ENCODE results near the gene LRRC42. TPM values are rescaled to one million over a fixed set of nuclear protein-coding genes. Genes with fewer than 3 reads are reported as not detected.

LRRC42 gene
- polyA plus RNA-seq, 2 of the 4 experiments (the other 2 are of a cell fraction) = 29.7 to 35.1 TPM

DNA sequence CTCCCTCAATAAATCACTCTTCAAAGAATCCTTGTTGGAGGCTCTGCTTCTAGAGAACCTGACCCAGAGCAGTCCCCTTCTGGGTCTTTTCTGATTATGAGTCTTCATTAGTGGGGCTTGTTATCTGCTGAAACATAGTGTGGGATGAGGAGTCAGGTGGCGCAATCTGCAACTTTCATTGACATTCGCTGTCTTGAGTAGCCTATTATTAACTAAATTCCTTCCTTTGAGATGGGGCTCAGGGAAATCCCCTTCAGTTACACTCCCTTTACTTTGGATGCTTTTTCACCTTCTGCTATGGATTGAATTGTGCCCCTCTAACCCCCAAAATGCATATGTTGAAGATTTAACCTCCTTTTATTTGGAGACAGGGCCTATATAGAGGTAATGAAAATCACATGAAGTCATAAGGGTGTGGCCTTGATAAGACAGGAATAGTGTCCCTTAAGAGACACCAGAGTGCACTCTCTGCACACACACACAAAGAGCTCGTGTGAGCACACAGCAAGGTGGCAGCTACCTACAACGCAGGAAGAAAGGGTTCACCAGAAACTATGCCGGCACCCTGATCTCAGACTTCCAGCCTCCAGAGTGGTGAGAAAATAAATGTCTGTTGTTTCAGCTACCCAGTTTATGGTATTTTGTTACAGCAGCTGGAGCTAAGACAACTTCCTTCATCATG is 32.7 kb upstream of the LRRC42 start:
- Histone ChIP-seq H3K9me3 (no peaks in the 10 kb centered on the region), H3K27ac (no peak overlapping the region), H3K4me2 (no peak overlapping the region), H3K4me1 (peaks cover 5% of the 10 kb centered on the region; the same call in 1 of the 3 replicates), H3K4me3 (no peak overlapping the region)
- ChIA-PET CTCF (interaction anchor here (0.9 kb wide), 1 partner anchor 53 kb away, joined by 3 read pairs; no protein-coding TSS in a partner anchor), POLR2A (no interaction called here)
- FAIRE-seq (no peak), ATAC-seq (no peak), DNase-seq (ENCODE audit: low read depth in 1 of 2, low spot score in 1 of 2) (no peak)
- WGBS (ENCODE audit: missing lambda C conversion rate) = 89% methylated on average over 5 of the region's 5 CpGs
- TF ChIP-seq ZC3H11A (IDR thresholded peaks at IDR 0.05) (no peak), NFE2L2 (conservative IDR thresholded peaks at IDR 0.05; ENCODE audit: low read length) (no peak)

GRCh38 chr1:53918343-53918742 is 27.8 kb upstream of the LRRC42 start:
- ATAC-seq (no peak), DNase-seq (ENCODE audit: low read depth in 1 of 2, low spot score in 1 of 2) (no peak), FAIRE-seq (no peak)
- 88% methylated on average over 5 of the region's 5 CpGs for WGBS (ENCODE audit: missing lambda C conversion rate)
- TF ChIP-seq HMGXB4 (CRISPR knock-in tag; IDR thresholded peaks at IDR 0.05; ENCODE audit: borderline replicate concordance) = no peak
- no peak for TF ChIP-seq EHF (CRISPR knock-in tag; IDR thresholded peaks at IDR 0.05)
- TF ChIP-seq EHMT2 (IDR thresholded peaks at IDR 0.05; ENCODE audit: low read depth) = no peak
- TF ChIP-seq, protein P1, sequence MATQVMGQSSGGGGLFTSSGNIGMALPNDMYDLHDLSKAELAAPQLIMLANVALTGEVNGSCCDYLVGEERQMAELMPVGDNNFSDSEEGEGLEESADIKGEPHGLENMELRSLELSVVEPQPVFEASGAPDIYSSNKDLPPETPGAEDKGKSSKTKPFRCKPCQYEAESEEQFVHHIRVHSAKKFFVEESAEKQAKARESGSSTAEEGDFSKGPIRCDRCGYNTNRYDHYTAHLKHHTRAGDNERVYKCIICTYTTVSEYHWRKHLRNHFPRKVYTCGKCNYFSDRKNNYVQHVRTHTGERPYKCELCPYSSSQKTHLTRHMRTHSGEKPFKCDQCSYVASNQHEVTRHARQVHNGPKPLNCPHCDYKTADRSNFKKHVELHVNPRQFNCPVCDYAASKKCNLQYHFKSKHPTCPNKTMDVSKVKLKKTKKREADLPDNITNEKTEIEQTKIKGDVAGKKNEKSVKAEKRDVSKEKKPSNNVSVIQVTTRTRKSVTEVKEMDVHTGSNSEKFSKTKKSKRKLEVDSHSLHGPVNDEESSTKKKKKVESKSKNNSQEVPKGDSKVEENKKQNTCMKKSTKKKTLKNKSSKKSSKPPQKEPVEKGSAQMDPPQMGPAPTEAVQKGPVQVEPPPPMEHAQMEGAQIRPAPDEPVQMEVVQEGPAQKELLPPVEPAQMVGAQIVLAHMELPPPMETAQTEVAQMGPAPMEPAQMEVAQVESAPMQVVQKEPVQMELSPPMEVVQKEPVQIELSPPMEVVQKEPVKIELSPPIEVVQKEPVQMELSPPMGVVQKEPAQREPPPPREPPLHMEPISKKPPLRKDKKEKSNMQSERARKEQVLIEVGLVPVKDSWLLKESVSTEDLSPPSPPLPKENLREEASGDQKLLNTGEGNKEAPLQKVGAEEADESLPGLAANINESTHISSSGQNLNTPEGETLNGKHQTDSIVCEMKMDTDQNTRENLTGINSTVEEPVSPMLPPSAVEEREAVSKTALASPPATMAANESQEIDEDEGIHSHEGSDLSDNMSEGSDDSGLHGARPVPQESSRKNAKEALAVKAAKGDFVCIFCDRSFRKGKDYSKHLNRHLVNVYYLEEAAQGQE (IDR thresholded peaks at IDR 0.05) = no peak
- TF ChIP-seq MAZ (IDR thresholded peaks at IDR 0.05; ENCODE audit: borderline replicate concordance, low read depth, low read length) = no peak
- TF ChIP-seq POLR2A (IDR thresholded peaks at IDR 0.05; ENCODE audit: low read length) = no peak
- TF ChIP-seq SREBF2 (IDR thresholded peaks at IDR 0.05) = no peak
- no peak for TF ChIP-seq MAFK (IDR thresholded peaks at IDR 0.05; ENCODE audit: partially characterized antibody)
- TF ChIP-seq HOXB5 (CRISPR knock-in tag; IDR thresholded peaks at IDR 0.05) = no peak
- no peak for TF ChIP-seq CHD4 (IDR thresholded peaks at IDR 0.05; ENCODE audit: borderline replicate concordance)
- no peak for TF ChIP-seq ZFP36 (IDR thresholded peaks at IDR 0.05; ENCODE audit: borderline replicate concordance, partially characterized antibody)
- TF ChIP-seq RNF2 (IDR thresholded peaks at IDR 0.05; ENCODE audit: borderline replicate concordance, low read depth) = no peak
- no peak for TF ChIP-seq RFX5 (IDR thresholded peaks at IDR 0.05)
- TF ChIP-seq KDM1A (IDR thresholded peaks at IDR 0.05; ENCODE audit: low read depth) = no peak
- TF ChIP-seq, protein P2, sequence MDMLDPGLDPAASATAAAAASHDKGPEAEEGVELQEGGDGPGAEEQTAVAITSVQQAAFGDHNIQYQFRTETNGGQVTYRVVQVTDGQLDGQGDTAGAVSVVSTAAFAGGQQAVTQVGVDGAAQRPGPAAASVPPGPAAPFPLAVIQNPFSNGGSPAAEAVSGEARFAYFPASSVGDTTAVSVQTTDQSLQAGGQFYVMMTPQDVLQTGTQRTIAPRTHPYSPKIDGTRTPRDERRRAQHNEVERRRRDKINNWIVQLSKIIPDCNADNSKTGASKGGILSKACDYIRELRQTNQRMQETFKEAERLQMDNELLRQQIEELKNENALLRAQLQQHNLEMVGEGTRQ (IDR thresholded peaks at IDR 0.05) = no peak
- ChIA-PET CTCF (interaction anchor here (0.6 kb wide), 1 partner anchor 78 kb away, joined by 3 read pairs; no protein-coding TSS in a partner anchor), POLR2A (no interaction called here)
- Histone ChIP-seq H3K4me2 (no peak overlapping the region), H3K27ac (no peak overlapping the region), H3K4me1 (no peaks in the 10 kb centered on the region), H3K4me3 (no peak overlapping the region), H3K9me3 (no peaks in the 10 kb centered on the region)

GRCh38 chr1:53919675-53920066 is 26.5 kb upstream of the LRRC42 start:
- Histone ChIP-seq H3K9me3 (no peaks in the 10 kb centered on the region), H3K4me1 (no peaks in the 10 kb centered on the region), H3K4me3 (no peak overlapping the region), H3K4me2 (no peak overlapping the region), H3K27ac (no peak overlapping the region)
- DNase-seq (ENCODE audit: low read depth in 1 of 2, low spot score in 1 of 2) = no peak
- WGBS (ENCODE audit: missing lambda C conversion rate) = 74% methylated on average over 3 of the region's 3 CpGs
- CTCF ChIA-PET = interaction anchor here (1.3 kb wide), 1 partner anchor 41 kb away, joined by 6 read pairs; no protein-coding TSS in a partner anchor
- FAIRE-seq = no peak
- ATAC-seq = no peak
- POLR2A ChIA-PET = no interaction called here
- TF ChIP-seq TP53 (CRISPR knock-in tag; IDR thresholded peaks at IDR 0.05) = no peak
- TF ChIP-seq RNF2 (IDR thresholded peaks at IDR 0.05; ENCODE audit: borderline replicate concordance, low read depth) = no peak
- no peak for TF ChIP-seq HEYL (CRISPR knock-in tag; IDR thresholded peaks at IDR 0.05)
- no peak for TF ChIP-seq JUN (IDR thresholded peaks at IDR 0.05)
- TF ChIP-seq ZNF302 (CRISPR knock-in tag; IDR thresholded peaks at IDR 0.05) = no peak
- no peak for TF ChIP-seq MAFK (IDR thresholded peaks at IDR 0.05; ENCODE audit: partially characterized antibody)
- no peak for TF ChIP-seq GATA3 (IDR thresholded peaks at IDR 0.05; ENCODE audit: borderline replicate concordance)
- no peak for TF ChIP-seq RCOR1 (IDR thresholded peaks at IDR 0.05; ENCODE audit: low read depth, low read length)
- no peak for TF ChIP-seq EP300 (IDR thresholded peaks at IDR 0.05)
- TF ChIP-seq NR3C1 (IDR thresholded peaks at IDR 0.05) = no peak
- no peak for TF ChIP-seq ATOH8 (CRISPR knock-in tag; IDR thresholded peaks at IDR 0.05; ENCODE audit: low read depth)
- no peak for TF ChIP-seq RFX5 (IDR thresholded peaks at IDR 0.05)
- TF ChIP-seq KDM5A (IDR thresholded peaks at IDR 0.05) = no peak
- no peak for TF ChIP-seq HES2 (IDR thresholded peaks at IDR 0.05)
- TF ChIP-seq FOSB (CRISPR knock-in tag; IDR thresholded peaks at IDR 0.05) = no peak

Data from A549 (cell line).